HepG2 (cell line): ENCODE results near the gene SLC9A5. TPM values are rescaled to one million over a fixed set of nuclear protein-coding genes. Genes with fewer than 3 reads are reported as not detected.
A peak's percentile ranks its signal among the peaks of the same experiment; 100 is the strongest.

Source experiments
- CHD2 ChIP-seq: IDR thresholded peaks from 2 replicates; pipeline ENCODE4 v1.6.1; 2011; ENCODE audit warnings: low read depth, low read length, improper control_type of control experiment
- E2F5 ChIP-seq: sonication (generic); formaldehyde crosslinking; conservative IDR thresholded peaks from 2 replicates; pipeline ENCODE4 v1.4.0; 2020; ENCODE audit warnings: missing genetic modification reagents
- POGK ChIP-seq: sonication (generic); formaldehyde crosslinking; conservative IDR thresholded peaks from 2 replicates; pipeline ENCODE4 v1.8.0; 2022; ENCODE audit warnings: mild to moderate bottlenecking, moderate library complexity, missing genetic modification reagents
- SIX4 ChIP-seq: sonication (generic); formaldehyde crosslinking; IDR thresholded peaks from 2 replicates; pipeline ENCODE4 v1.4.0; 2020; ENCODE audit warnings: missing genetic modification reagents
- TRIM22 ChIP-seq: fragments of 450-650 bp; IDR thresholded peaks from 2 replicates; pipeline ENCODE4 v1.6.1; 2017
- ZNF274 ChIP-seq: sonication (generic); formaldehyde crosslinking; IDR thresholded peaks from 2 replicates; pipeline ENCODE4 v1.5.1; 2020; ENCODE audit warnings: mild to moderate bottlenecking, missing genetic modification reagents
- ZNF589 ChIP-seq: sonication (generic); formaldehyde crosslinking; conservative IDR thresholded peaks from 2 replicates; pipeline ENCODE4 v1.8.0; 2022; ENCODE audit warnings: mild to moderate bottlenecking, moderate library complexity, missing genetic modification reagents
- ZSCAN25 ChIP-seq: sonication (generic); formaldehyde crosslinking; IDR thresholded peaks from 2 replicates; pipeline ENCODE4 v1.8.0; 2022; ENCODE audit warnings: mild to moderate bottlenecking, missing genetic modification reagents
- polyA plus RNA-seq, 8 experiments: library from polyadenylated mRNA; depleted of rRNA in 3 of 8; stranded (reverse) in 7 of 8; unstranded in 1 of 8; fragments of >200 nt; fragmentation: Illumina TruSeq in 4 of 8; extraction: Trizol in 4 of 8; gene quantifications; 2 replicates each; pipeline versions ENCODE4 v1.2.1 to v1.2.3, GENCODE V29; 2011 to 2016; ENCODE audit warnings: low read depth in 4 of 8, missing spikeins in 1 of 8, mixed read lengths in 1 of 8; ENCODE audit not compliant: insufficient read depth in 1 of 8
- total RNA-seq, 5 experiments: library from RNA; depleted of rRNA; stranded (reverse); fragments of >200 nt; fragmentation: Illumina TruSeq; extraction: Trizol; gene quantifications; 2 replicates each; pipeline ENCODE4 v1.2.3, GENCODE V29; 2016; ENCODE audit warnings: low read depth in 1 of 5

The SLC9A5 gene
- total and polyA plus RNA-seq, 2 of the 13 experiments (the other 11 are each of a cell fraction or from before 2014, with no cell fraction given), result 0.58 to 1.4 TPM

GRCh38 chr16:67206129-67206837 is 42.5 kb upstream of the SLC9A5 start (continued):
- TF ChIP-seq TRIM22 (no peak), SIX4 (CRISPR knock-in tag) (no peak), POGK (CRISPR knock-in tag) (peak; percentile 45; the same call in 1 of the 2 replicates), CHD2 (no peak), ZNF274 (CRISPR knock-in tag) (no peak), E2F5 (CRISPR knock-in tag) (no peak), ZNF589 (CRISPR knock-in tag) (no peak), ZSCAN25 (CRISPR knock-in tag) (peak; percentile 31; the same call in 1 of the 2 replicates)
